Mesodermal cell (in vitro differentiated cells): ENCODE measurements around the gene CTNNB1.

Experiments
- H3K27ac ChIP-seq: 2 replicates; pipeline ENCODE4 v1.7.0; 2013; ENCODE audit warnings: mild to moderate bottlenecking, low read depth, low read length, moderate library complexity; ENCODE audit not compliant: severe bottlenecking
- H3K36me3 ChIP-seq: 2 replicates; pipeline ENCODE4 v1.7.1; 2013; ENCODE audit warnings: mild to moderate bottlenecking, low read length, moderate library complexity; ENCODE audit not compliant: control insufficient read depth, insufficient read depth
- H3K4me1 ChIP-seq: one replicate; pipeline ENCODE4 v1.7.1; 2013; ENCODE audit warnings: mild to moderate bottlenecking, low read length; ENCODE audit not compliant: insufficient read depth, control insufficient read depth, poor library complexity, severe bottlenecking
- H3K4me3 ChIP-seq: 2 replicates; pipeline ENCODE4 v1.7.0; 2013; ENCODE audit warnings: low read length, control low read depth, mild to moderate bottlenecking; ENCODE audit not compliant: insufficient read depth, poor library complexity, severe bottlenecking; ENCODE audit errors: extremely low read depth
- H3K9me3 ChIP-seq: 2 replicates; pipeline ENCODE4 v1.7.1; 2013; ENCODE audit warnings: mild to moderate bottlenecking, low read length, moderate library complexity; ENCODE audit not compliant: control insufficient read depth
- WGBS, 2 experiments: methylation state at CpG; one replicate each; pipeline ENCODE4 v1.1.5; 2013; ENCODE audit warnings: missing lambda C conversion rate in 2 of 2; ENCODE audit not compliant: insufficient coverage in 2 of 2; 5-methylcytosine and 5-hydroxymethylcytosine counted together

Gene CTNNB1

DNA sequence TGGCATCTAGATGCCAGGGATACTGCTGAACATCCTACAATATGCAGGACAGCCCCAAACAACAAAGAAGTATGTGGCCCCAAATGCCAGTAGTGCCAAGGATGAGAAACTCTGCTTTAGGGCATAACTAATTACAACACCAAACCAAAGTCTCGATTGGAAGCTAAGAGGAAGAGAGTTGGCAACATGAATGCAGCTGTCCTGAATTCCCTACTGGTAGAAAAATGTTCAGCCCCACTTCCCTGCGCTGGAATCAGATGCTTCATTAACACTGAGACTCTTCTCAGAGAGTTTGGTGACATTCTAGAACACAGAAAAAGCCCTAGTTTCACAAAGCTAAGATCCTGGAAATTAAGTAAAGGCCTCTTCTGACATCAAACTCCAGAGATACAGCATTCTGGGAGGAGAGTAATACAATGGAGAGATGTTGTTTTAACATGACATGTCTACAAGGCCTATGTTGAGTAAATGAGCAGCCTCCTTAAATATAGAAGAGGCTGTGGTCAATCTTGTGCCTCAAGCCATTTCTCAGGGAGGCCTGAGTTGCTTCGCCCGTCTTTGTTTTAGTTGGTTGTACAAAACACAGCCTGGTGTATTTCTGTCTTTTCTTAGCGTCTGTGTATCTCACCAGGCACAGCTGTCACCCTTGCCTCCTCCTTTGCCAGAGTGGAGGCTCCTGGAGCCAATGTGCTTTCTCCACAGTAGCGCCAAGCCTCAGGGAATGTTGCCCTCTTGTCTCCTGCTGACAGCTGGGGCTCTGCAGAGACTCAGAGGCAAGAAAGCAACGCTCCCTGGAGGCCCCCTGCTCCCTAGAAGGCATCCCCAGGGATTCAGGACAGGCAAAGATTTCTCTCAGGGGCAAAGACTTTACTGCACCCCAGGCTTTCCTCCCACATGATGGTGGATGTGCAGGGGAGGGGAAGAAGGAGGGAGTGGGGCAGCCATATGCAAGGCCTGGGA is 25.1 kb upstream of the CTNNB1 start:
- WGBS, 2 experiments: 73 to 96% methylated on average over 4 to 5 of the region's 7 CpGs
- Histone ChIP-seq H3K27ac (no peak overlapping the region), H3K36me3 (no peaks in the 10 kb centered on the region), H3K4me3 (no peak overlapping the region), H3K9me3 (no peaks in the 10 kb centered on the region), H3K4me1 (peaks cover 11% of the 10 kb centered on the region)

DNA sequence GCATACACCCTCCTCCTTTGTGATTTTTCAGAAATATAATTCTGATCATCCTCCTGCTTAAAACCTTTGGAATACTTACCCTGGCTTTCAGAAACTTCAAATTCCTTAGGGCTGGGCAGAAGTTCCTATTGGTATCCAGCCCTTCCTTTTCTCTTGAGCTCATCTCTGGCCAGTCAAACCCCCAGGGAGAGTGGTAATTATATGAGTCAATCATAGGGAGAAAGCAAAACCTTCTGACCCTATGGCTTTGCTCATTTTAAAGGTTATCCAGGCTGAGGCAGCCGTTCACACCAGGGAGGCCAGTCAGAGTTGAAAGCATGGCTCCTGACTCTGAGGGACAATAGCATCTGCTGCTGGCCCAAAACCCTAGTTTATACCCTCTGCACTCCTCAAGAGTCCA is 23.9 kb upstream of the CTNNB1 start:
- no peaks in the 10 kb centered on the region for H3K9me3 ChIP-seq
- WGBS, 2 experiments: 20 to 46% methylated on average over 1 of the region's 1 CpG
- H3K4me1 ChIP-seq: peaks cover 11% of the 10 kb centered on the region
- no peak overlapping the region for H3K27ac ChIP-seq
- H3K36me3 ChIP-seq: no peaks in the 10 kb centered on the region
- no peak overlapping the region for H3K4me3 ChIP-seq

DNA sequence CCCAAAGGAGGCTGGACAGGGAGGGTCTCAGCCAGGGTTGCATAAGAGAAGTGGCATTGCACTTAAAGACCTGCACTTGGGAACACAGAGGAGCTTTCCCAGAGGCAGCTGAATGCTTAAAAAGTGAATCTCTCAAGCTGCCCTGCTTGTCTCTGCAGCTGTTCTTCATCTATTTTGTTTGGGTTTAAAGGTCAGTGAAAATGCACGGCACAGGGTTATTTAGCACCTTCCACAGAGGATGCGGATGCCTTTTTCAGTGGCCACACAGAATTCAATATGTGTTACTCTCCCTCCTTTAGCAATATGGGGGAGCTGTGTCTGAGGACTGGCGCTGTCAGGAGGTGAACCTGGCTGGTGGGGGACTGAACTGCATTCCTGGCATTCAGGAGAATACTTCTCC is 22.7 kb upstream of the CTNNB1 start:
- H3K4me3 ChIP-seq: no peak overlapping the region
- peak overlapping the region; percentile 54 for H3K27ac ChIP-seq
- 100% methylated on average over 1 of the region's 3 CpGs; no CpG with 5 or more reads in 1 of the 2 experiments for WGBS, 2 experiments

DNA sequence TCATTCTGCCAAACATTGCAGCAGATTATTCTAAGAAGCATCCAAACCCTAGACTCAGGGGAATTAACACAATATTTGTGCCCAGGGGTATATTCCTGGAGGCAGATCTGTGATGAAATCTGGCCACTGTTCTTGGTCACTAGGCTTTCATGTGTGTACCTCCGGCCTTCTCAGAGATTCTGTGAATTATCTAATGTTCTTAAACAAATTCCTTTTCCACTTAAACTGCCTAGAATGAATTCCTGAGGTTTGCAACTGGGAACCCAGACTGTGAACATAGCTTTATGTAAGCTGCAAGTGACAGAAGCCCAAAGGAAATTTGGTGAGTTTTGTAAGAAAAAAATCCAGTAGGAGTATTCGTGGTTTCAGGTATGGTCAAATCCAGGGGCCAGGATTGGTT is 20.7 kb upstream of the CTNNB1 start:
- Histone ChIP-seq H3K4me1 (peaks cover 11% of the 10 kb centered on the region), H3K9me3 (no peaks in the 10 kb centered on the region), H3K4me3 (no peak overlapping the region), H3K27ac (no peak overlapping the region), H3K36me3 (no peaks in the 10 kb centered on the region)
- 71 to 100% methylated on average over 1 of the region's 2 CpGs for WGBS, 2 experiments

More for the DNA sequence above, 22.7 kb upstream of the CTNNB1 start:
- Histone ChIP-seq H3K36me3 (no peaks in the 10 kb centered on the region), H3K4me1 (peaks cover 11% of the 10 kb centered on the region), H3K9me3 (no peaks in the 10 kb centered on the region)

DNA sequence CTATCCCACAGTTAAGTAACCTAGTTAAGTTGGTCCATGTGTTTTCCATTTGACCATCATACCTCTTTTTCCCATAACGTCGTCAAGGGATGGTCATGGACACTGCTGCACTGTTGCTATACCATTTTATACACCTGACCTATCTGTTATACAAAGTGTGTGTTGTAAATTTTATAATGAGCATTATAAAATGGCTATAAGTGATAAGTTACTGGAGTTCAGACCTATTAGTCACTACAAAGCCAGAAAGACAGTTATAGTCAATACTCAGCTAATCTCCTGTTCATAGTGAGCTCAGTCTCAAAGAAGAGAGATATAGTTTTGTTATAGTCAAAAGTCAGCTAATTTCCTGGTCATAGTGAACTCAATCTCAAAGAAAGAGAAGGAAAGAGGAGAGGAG is 18.9 kb upstream of the CTNNB1 start:
- no peaks in the 10 kb centered on the region for H3K4me1 ChIP-seq
- no peak overlapping the region for H3K4me3 ChIP-seq
- H3K36me3 ChIP-seq: no peaks in the 10 kb centered on the region
- WGBS, 2 experiments: 100% methylated on average over 2 of the region's 2 CpGs; no CpG with 5 or more reads in 1 of the 2 experiments
- H3K27ac ChIP-seq: no peak overlapping the region
- no peaks in the 10 kb centered on the region for H3K9me3 ChIP-seq

DNA sequence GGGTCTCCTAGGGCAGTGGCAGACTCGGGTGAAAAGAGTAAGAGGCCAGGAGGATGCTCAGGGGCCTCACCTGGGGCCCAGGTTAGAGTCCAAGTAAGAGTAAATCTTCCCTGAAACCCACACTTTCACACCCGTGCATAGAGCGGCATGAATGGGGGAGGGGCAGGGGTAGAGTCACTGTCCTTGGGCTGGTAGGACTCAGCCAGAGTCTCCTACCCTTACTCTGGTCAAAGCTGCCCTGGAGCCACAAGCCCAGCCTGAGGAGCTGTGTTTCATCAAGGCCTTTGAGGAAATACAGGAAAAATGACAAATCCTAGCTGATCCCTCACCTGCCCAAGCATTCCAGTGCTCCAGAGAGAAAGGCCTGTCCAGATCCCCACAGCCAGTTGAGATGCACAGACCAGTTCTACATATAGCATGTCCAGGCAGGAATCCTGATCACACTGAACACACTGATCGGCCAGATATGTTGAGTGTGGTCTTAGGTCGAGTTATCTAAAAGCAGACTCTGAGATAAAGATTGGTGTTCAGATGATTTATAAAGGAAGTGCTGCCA is 16.7 kb upstream of the CTNNB1 start:
- H3K27ac ChIP-seq: no peak overlapping the region
- no peaks in the 10 kb centered on the region for H3K9me3 ChIP-seq
- no peaks in the 10 kb centered on the region for H3K36me3 ChIP-seq
- H3K4me3 ChIP-seq: no peak overlapping the region
- WGBS, 2 experiments: 95 to 100% methylated on average over 2 to 3 of the region's 5 CpGs
- no peaks in the 10 kb centered on the region for H3K4me1 ChIP-seq

DNA sequence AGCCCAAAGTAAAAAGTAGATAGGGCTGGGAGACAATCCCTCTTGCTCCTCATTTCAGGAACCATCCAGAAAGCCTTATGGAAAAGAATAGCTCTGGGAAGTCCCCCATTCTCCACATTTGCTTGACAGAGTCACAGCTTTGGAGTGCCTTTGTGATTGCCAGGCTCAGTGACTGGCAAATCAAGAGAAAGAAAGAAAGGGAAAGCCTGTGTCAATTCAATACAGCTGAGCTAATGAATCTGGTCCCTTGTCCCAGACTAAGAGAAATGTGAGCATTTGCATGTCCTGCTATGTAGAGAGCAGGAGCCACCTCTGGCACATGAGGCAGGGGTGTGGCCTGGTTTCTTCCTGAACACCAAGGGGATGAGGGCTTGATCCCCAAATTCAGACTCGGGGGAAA is 14.9 kb upstream of the CTNNB1 start:
- 80% methylated on average over 1 of the region's 1 CpG; no CpG with 5 or more reads in 1 of the 2 experiments for WGBS, 2 experiments
- H3K4me1 ChIP-seq: no peaks in the 10 kb centered on the region
- no peaks in the 10 kb centered on the region for H3K9me3 ChIP-seq
- no peak overlapping the region for H3K4me3 ChIP-seq
- no peak overlapping the region for H3K27ac ChIP-seq
- no peaks in the 10 kb centered on the region for H3K36me3 ChIP-seq

DNA sequence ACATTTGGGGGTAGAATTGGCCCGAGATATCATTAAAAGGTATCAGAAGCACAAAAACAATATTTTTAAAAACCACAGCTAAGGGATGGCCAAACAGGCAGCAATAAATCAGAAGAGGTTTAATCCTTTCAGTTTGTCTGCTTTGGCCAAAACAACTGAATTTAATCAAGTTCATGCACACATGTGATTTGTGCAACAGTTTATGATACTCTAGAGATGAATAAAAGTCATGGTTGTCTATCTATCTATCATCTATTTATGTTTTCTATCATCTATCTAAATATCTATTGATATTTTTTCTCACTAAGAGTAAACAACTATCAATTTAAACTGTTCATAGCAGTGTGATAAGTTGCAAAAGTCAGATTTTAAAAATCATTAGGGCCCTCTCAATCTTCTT is 13.0 kb upstream of the CTNNB1 start:
- no CpG with 5 or more reads among the region's 1 CpG for WGBS, 2 experiments
- Histone ChIP-seq H3K4me1 (no peaks in the 10 kb centered on the region), H3K4me3 (no peak overlapping the region), H3K9me3 (no peaks in the 10 kb centered on the region), H3K27ac (no peak overlapping the region), H3K36me3 (no peaks in the 10 kb centered on the region)

GRCh38 chr3:41188306-41188705 is 11.0 kb upstream of the CTNNB1 start:
- H3K4me3 ChIP-seq: no peak overlapping the region
- no peaks in the 10 kb centered on the region for H3K9me3 ChIP-seq
- no peaks in the 10 kb centered on the region for H3K36me3 ChIP-seq
- H3K4me1 ChIP-seq: no peaks in the 10 kb centered on the region
- WGBS, 2 experiments: 100% methylated on average over 1 of the region's 3 CpGs; no CpG with 5 or more reads in 1 of the 2 experiments
- no peak overlapping the region for H3K27ac ChIP-seq

GRCh38 chr3:41190509-41191284 is 8.6 kb upstream of the CTNNB1 start:
- Histone ChIP-seq H3K9me3 (no peaks in the 10 kb centered on the region), H3K4me3 (no peak overlapping the region), H3K36me3 (no peaks in the 10 kb centered on the region), H3K4me1 (no peaks in the 10 kb centered on the region), H3K27ac (no peak overlapping the region)
- WGBS, 2 experiments: 100% methylated on average over 1 of the region's 1 CpG; no CpG with 5 or more reads in 1 of the 2 experiments
